ENCODE results near the gene TMEM129.

Gene TMEM129

GRCh38 chr4:1731180-1731579, 10.1 kb upstream of the TMEM129 start:
- no peak overlapping the region for H3K4me3 ChIP-seq (ENCODE audit: low read length)
- H3K27ac ChIP-seq (ENCODE audit: low read length) = no peak overlapping the region
- H3K27me3 ChIP-seq (ENCODE audit: control insufficient read depth, insufficient read depth, low read length) = no peaks in the 10 kb centered on the region
- no CpG with 5 or more reads among the region's 10 CpGs for WGBS (ENCODE audit: insufficient coverage, insufficient read length)
- DNase-seq (ENCODE audit: low read depth, low spot score) = no peak
- peaks cover 61% of the 10 kb centered on the region for H3K36me3 ChIP-seq (ENCODE audit: control insufficient read depth, insufficient read depth, low read length)
- no peaks in the 10 kb centered on the region for H3K9me3 ChIP-seq (ENCODE audit: control insufficient read depth, insufficient read depth, low read length)
- no peaks in the 10 kb centered on the region for H3K4me1 ChIP-seq (ENCODE audit: control insufficient read depth, insufficient read depth, low read length)

DNA sequence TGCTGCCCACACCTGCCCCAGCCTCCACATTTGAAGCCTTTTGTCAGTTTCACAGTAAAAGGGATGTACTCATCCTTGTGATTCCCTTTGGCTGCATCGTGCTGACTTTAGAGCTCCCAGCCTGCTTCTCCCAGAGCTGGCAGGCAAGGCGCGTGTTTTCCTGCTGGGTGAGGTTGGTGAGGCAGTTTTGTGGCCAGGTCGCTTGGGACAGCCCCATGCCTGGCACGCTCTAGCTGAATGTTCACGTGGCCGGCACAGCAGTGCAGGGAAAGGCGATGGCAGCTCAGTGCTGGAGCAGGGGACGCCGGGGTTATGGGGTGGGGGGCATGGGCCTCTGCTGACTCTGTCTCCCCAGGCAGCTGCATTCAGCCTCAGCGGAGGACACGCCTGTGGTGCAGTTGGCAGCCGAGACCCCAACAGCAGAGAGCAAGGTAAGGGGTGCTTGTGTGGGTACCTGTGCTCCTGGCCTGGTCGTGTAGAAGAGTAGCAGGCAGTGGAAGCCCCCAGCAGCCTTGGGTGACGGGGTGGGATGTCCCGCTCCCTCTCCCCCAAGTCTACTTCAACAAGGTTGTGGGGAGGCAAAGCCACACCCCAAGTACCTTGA, 9.5 kb upstream of the TMEM129 start:
- Histone ChIP-seq H3K9me3 (ENCODE audit: control insufficient read depth, insufficient read depth, low read length) (no peaks in the 10 kb centered on the region), H3K4me3 (ENCODE audit: low read length) (no peak overlapping the region), H3K27ac (ENCODE audit: low read length) (no peak overlapping the region), H3K36me3 (ENCODE audit: control insufficient read depth, insufficient read depth, low read length) (peaks cover 60% of the 10 kb centered on the region), H3K27me3 (ENCODE audit: control insufficient read depth, insufficient read depth, low read length) (no peaks in the 10 kb centered on the region), H3K4me1 (ENCODE audit: control insufficient read depth, insufficient read depth, low read length) (no peaks in the 10 kb centered on the region)
- no CpG with 5 or more reads among the region's 16 CpGs for WGBS (ENCODE audit: insufficient coverage, insufficient read length)
- DNase-seq (ENCODE audit: low read depth, low spot score) = no peak

- no peak overlapping the region for H3K27ac ChIP-seq (ENCODE audit: low read length)
These were observed 7.2 kb upstream of the TMEM129 start for GRCh38 chr4:1728061-1728980.

GRCh38 chr4:1727117-1728031, 6.3 kb upstream of the TMEM129 start:
- WGBS (ENCODE audit: insufficient coverage, insufficient read length) = no CpG with 5 or more reads among the region's 18 CpGs
- no peak for DNase-seq (ENCODE audit: low read depth, low spot score)
- Histone ChIP-seq H3K4me3 (ENCODE audit: low read length) (no peak overlapping the region), H3K27me3 (ENCODE audit: control insufficient read depth, insufficient read depth, low read length) (no peaks in the 10 kb centered on the region), H3K27ac (ENCODE audit: low read length) (no peak overlapping the region), H3K9me3 (ENCODE audit: control insufficient read depth, insufficient read depth, low read length) (no peaks in the 10 kb centered on the region), H3K36me3 (ENCODE audit: control insufficient read depth, insufficient read depth, low read length) (peaks cover 55% of the 10 kb centered on the region), H3K4me1 (ENCODE audit: control insufficient read depth, insufficient read depth, low read length) (peaks cover 3% of the 10 kb centered on the region; the same call in 1 of the 2 replicates)

More at GRCh38 chr4:1728061-1728980, 7.2 kb upstream of the TMEM129 start:
- Histone ChIP-seq H3K9me3 (ENCODE audit: control insufficient read depth, insufficient read depth, low read length) (no peaks in the 10 kb centered on the region), H3K4me3 (ENCODE audit: low read length) (no peak overlapping the region), H3K4me1 (ENCODE audit: control insufficient read depth, insufficient read depth, low read length) (no peaks in the 10 kb centered on the region), H3K27me3 (ENCODE audit: control insufficient read depth, insufficient read depth, low read length) (no peaks in the 10 kb centered on the region), H3K36me3 (ENCODE audit: control insufficient read depth, insufficient read depth, low read length) (peaks cover 58% of the 10 kb centered on the region)
- WGBS (ENCODE audit: insufficient coverage, insufficient read length) = no CpG with 5 or more reads among the region's 31 CpGs
- no peak for DNase-seq (ENCODE audit: low read depth, low spot score)

DNA sequence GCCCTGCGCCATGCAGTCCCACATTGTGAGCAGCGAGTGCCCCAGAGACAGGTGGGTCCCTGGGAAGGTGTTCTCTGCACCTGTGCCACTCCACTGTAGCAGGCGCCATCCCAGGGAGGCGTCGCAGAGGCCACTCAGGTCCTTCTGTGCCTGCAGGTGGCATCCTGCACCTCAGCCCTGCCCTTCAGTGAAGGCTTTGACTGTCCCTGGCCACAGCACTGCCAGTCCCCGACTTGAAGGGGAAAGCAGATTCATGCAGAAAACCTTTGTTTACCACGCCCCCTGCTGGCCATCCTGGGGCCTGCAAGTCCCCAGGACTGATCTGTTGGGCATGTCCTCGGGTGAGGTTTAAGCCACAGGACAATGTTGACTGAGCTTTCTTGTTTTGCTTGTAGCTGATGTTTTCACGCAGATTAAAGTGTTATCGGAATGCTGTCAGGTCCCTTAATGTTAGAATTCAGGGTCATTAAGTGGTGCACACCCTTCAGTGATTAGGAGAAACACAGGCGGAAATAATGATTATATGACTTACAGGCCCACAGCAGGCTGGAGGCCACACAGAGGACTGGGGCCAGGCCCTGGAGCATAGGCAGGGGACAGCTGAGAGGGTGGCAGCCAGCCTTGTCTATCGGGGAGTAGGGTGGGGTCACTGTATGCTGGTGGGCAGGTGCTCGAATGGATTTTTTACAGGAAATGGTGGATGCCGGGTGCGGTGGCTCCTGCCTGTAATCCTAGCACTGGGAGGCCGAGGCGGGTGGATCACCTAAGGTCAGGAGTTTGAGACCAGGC, 5.2 kb upstream of the TMEM129 start:
- Histone ChIP-seq H3K4me1 (ENCODE audit: control insufficient read depth, insufficient read depth, low read length) (peaks cover 4% of the 10 kb centered on the region; the same call in 1 of the 2 replicates), H3K9me3 (ENCODE audit: control insufficient read depth, insufficient read depth, low read length) (no peaks in the 10 kb centered on the region), H3K27me3 (ENCODE audit: control insufficient read depth, insufficient read depth, low read length) (no peaks in the 10 kb centered on the region), H3K36me3 (ENCODE audit: control insufficient read depth, insufficient read depth, low read length) (peaks cover 48% of the 10 kb centered on the region), H3K4me3 (ENCODE audit: low read length) (no peak overlapping the region), H3K27ac (ENCODE audit: low read length) (no peak overlapping the region)
- WGBS (ENCODE audit: insufficient coverage, insufficient read length) = no CpG with 5 or more reads among the region's 17 CpGs
- DNase-seq (ENCODE audit: low read depth, low spot score) = peak; percentile 81

GRCh38 chr4:1725521-1725920, 4.4 kb upstream of the TMEM129 start:
- no peak overlapping the region for H3K27ac ChIP-seq (ENCODE audit: low read length)
- H3K9me3 ChIP-seq (ENCODE audit: control insufficient read depth, insufficient read depth, low read length) = no peaks in the 10 kb centered on the region
- no CpG with 5 or more reads among the region's 10 CpGs for WGBS (ENCODE audit: insufficient coverage, insufficient read length)
- H3K36me3 ChIP-seq (ENCODE audit: control insufficient read depth, insufficient read depth, low read length) = peaks cover 40% of the 10 kb centered on the region
- no peaks in the 10 kb centered on the region for H3K27me3 ChIP-seq (ENCODE audit: control insufficient read depth, insufficient read depth, low read length)
- no peak overlapping the region for H3K4me3 ChIP-seq (ENCODE audit: low read length)
- DNase-seq (ENCODE audit: low read depth, low spot score) = no peak
- H3K4me1 ChIP-seq (ENCODE audit: control insufficient read depth, insufficient read depth, low read length) = peaks cover 4% of the 10 kb centered on the region; the same call in 1 of the 2 replicates

GRCh38 chr4:1723131-1723801, 2.1 kb upstream of the TMEM129 start:
- Histone ChIP-seq H3K4me3 (ENCODE audit: low read length) (no peak overlapping the region), H3K9me3 (ENCODE audit: control insufficient read depth, insufficient read depth, low read length) (no peaks in the 10 kb centered on the region), H3K4me1 (ENCODE audit: control insufficient read depth, insufficient read depth, low read length) (peaks cover 4% of the 10 kb centered on the region; the same call in 1 of the 2 replicates), H3K27me3 (ENCODE audit: control insufficient read depth, insufficient read depth, low read length) (no peaks in the 10 kb centered on the region), H3K36me3 (ENCODE audit: control insufficient read depth, insufficient read depth, low read length) (peaks cover 32% of the 10 kb centered on the region), H3K27ac (ENCODE audit: low read length) (no peak overlapping the region)
- WGBS (ENCODE audit: insufficient coverage, insufficient read length) = no CpG with 5 or more reads among the region's 12 CpGs
- no peak for DNase-seq (ENCODE audit: low read depth, low spot score)

GRCh38 chr4:1722551-1723118, 1.5 kb upstream of the TMEM129 start:
- Histone ChIP-seq H3K4me1 (ENCODE audit: control insufficient read depth, insufficient read depth, low read length) (peaks cover 4% of the 10 kb centered on the region; the same call in 1 of the 2 replicates), H3K27ac (ENCODE audit: low read length) (no peak overlapping the region), H3K36me3 (ENCODE audit: control insufficient read depth, insufficient read depth, low read length) (peaks cover 32% of the 10 kb centered on the region), H3K27me3 (ENCODE audit: control insufficient read depth, insufficient read depth, low read length) (no peaks in the 10 kb centered on the region), H3K4me3 (ENCODE audit: low read length) (peak overlapping the region; percentile 95), H3K9me3 (ENCODE audit: control insufficient read depth, insufficient read depth, low read length) (no peaks in the 10 kb centered on the region)
- no peak for DNase-seq (ENCODE audit: low read depth, low spot score)
- WGBS (ENCODE audit: insufficient coverage, insufficient read length) = no CpG with 5 or more reads among the region's 18 CpGs
